Cardiac muscle cell (in vitro differentiated cells and primary cell): ENCODE data around the gene RAPGEF3. TPM values are rescaled to one million over a fixed set of nuclear protein-coding genes. Genes with fewer than 3 reads are reported as not detected.

Experiments
- DNase-seq, 2 donors: peaks; one replicate each; pipeline versions ENCODE4 v3.0.0 to v3.0.0-alpha.2; 2010 to 2017; ENCODE audit warnings: low read depth in 1 of 2, low spot score in 1 of 2
- H3K27ac ChIP-seq: fragments of 200-600 bp; sonication (generic); 2 replicates; pipeline ENCODE4 v1.5.1; 2016
- H3K27me3 ChIP-seq: fragments of 200-600 bp; sonication (generic); 2 replicates; pipeline ENCODE4 v1.6.0; 2016; ENCODE audit warnings: control low read depth
- H3K36me3 ChIP-seq: fragments of 200-600 bp; sonication (generic); 2 replicates; pipeline ENCODE4 v1.5.1; 2016; ENCODE audit warnings: control low read depth
- H3K4me1 ChIP-seq: fragments of 200-600 bp; sonication (generic); 2 replicates; pipeline ENCODE4 v1.8.1; 2017; ENCODE audit warnings: low read depth, mild to moderate bottlenecking, mixed run types
- H3K4me3 ChIP-seq: fragments of 200-600 bp; sonication (generic); 2 replicates; pipeline ENCODE4 v1.5.1; 2016; ENCODE audit warnings: mild to moderate bottlenecking
- H3K9me3 ChIP-seq: fragments of 200-600 bp; sonication (generic); 2 replicates; pipeline ENCODE4 v1.5.1; 2017; ENCODE audit warnings: low read depth, mild to moderate bottlenecking, control low read depth
- polyA plus RNA-seq: library from polyadenylated mRNA; unstranded; fragments of >200 nt; fragmentation: Nextera tagmentation; extraction: Ambion mirVana; gene quantifications from 2 replicates; pipeline ENCODE4 v1.2.1, GENCODE V29; 2016
- total RNA-seq: library from RNA; depleted of rRNA; stranded (reverse); fragments of >200 nt; gene quantifications from 2 replicates; pipeline ENCODE4 v1.2.3, GENCODE V29; 2016
- TF ChIP-seq, protein P1 (sequence below): IDR thresholded peaks from 2 replicates; pipeline ENCODE4 v1.5.1; 2012; ENCODE audit warnings: low read depth, mild to moderate bottlenecking, low read length

The RAPGEF3 gene
- total and polyA plus RNA-seq, 2 experiments from 2014 or later, result 3.3 to 8.8 TPM

DNA sequence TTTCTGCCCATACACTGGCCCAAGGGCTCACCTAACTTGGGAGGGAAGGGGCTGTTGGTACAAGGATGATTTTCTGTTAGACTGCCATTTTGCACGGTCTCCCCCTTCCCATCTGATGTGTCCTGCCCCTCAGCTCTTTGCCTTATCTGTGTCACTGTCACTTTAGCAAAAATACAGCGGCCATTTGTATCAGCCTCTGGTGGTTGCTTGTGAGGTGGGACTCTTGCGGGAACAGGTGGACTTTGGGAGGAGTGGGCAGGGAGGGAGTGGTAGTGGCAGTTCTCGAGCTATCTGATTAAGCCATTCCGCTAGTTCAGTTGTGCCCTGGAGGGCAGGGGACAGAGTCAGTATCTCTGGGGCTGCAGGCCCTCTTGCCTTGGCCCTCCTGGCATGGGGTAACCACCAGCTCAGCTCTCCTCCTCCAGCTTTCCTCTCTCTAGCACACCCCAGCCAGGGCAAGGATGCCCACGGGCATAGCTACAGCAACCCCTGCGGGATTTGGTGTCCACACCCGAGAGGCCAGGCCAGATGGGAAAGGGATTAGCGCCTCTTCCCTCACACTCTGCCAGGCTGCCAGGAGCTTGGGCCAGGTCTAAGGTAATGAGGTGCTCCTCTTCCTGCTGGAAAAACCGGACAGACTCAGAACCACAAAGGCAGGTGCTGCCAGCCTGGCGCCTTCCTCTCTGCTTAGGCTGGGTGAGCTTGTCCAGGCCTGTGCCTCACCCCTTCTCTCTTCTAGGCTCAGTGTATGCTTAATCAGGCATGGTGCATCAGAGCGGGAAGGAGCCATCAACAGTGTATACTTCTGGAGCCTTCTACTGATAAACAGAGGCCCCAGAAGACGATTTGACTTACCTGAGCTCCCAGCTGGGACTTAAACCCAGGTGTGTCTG, 23.0 kb upstream of the RAPGEF3 start:
- Histone ChIP-seq H3K27ac (peak overlapping the region; percentile 64), H3K9me3 (no peaks in the 10 kb centered on the region), H3K36me3 (peaks cover 23% of the 10 kb centered on the region), H3K4me1 (no peaks in the 10 kb centered on the region), H3K4me3 (no peak overlapping the region), H3K27me3 (no peaks in the 10 kb centered on the region)
- TF ChIP-seq, protein P1, sequence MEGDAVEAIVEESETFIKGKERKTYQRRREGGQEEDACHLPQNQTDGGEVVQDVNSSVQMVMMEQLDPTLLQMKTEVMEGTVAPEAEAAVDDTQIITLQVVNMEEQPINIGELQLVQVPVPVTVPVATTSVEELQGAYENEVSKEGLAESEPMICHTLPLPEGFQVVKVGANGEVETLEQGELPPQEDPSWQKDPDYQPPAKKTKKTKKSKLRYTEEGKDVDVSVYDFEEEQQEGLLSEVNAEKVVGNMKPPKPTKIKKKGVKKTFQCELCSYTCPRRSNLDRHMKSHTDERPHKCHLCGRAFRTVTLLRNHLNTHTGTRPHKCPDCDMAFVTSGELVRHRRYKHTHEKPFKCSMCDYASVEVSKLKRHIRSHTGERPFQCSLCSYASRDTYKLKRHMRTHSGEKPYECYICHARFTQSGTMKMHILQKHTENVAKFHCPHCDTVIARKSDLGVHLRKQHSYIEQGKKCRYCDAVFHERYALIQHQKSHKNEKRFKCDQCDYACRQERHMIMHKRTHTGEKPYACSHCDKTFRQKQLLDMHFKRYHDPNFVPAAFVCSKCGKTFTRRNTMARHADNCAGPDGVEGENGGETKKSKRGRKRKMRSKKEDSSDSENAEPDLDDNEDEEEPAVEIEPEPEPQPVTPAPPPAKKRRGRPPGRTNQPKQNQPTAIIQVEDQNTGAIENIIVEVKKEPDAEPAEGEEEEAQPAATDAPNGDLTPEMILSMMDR, result no peak
- DNase-seq, result no peak

DNA sequence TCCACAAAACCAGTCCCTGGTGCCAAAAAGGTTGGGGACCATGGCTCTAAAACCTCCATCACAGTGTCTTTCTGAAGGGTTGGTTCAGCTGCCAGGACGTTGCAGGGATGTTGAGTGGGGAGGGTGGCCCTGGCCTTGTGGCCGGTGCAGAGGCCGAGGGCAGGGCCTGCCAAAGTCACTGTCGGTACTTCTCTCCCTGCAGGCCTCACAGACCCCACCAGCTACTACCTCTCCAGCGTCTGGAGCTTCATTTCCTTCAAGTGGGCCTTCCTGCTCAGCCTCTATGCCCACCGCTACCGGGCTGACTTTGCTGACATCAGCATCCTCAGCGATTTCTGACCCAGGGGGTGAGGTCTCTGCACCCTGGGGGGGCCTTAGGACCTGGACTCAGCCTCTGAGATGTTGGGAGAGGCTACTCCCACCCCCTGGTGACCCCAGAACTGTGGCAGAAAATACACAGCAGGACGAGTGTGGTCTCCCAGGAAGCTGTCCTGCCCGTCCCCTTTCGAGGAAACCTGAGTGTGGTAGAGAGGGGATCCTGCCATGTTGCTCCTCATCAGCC, 21.3 kb upstream of the RAPGEF3 start:
- Histone ChIP-seq H3K4me3 (no peak overlapping the region), H3K36me3 (peaks cover 9% of the 10 kb centered on the region), H3K4me1 (no peaks in the 10 kb centered on the region), H3K27me3 (no peaks in the 10 kb centered on the region), H3K9me3 (no peaks in the 10 kb centered on the region), H3K27ac (no peak overlapping the region)
- TF ChIP-seq, protein P1, result no peak
- no peak for DNase-seq

- no peak overlapping the region for H3K27ac ChIP-seq
- no peaks in the 10 kb centered on the region for H3K27me3 ChIP-seq
- peaks cover 3% of the 10 kb centered on the region for H3K36me3 ChIP-seq
- no peaks in the 10 kb centered on the region for H3K9me3 ChIP-seq
- DNase-seq, result peak; percentile 85 to 90
- no peak overlapping the region for H3K4me3 ChIP-seq
- no peaks in the 10 kb centered on the region for H3K4me1 ChIP-seq
- TF ChIP-seq, protein P1, result peak; percentile 95
Observed at GRCh38 chr12:47779301-47779942, 20.7 kb upstream of the RAPGEF3 start.

DNA sequence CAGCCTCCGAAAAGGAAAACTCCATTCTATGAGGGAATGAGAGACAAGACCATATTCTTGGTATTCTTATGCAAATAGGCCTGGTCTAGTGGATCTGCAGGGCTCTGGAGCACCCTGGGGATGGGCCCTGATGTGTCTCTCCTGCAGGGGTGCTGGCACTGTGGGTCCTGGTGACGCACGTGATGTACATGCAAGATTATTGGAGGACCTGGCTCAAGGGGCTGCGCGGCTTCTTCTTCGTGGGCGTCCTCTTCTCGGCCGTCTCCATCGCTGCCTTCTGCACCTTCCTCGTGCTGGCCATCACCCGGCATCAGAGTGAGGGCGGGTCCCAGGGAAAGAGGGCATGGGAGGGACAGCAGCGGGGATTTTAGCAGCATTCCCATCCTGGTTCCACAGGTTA, 20.2 kb upstream of the RAPGEF3 start:
- Histone ChIP-seq H3K4me3 (no peak overlapping the region), H3K27me3 (no peaks in the 10 kb centered on the region), H3K36me3 (no peaks in the 10 kb centered on the region), H3K27ac (no peak overlapping the region), H3K4me1 (no peaks in the 10 kb centered on the region), H3K9me3 (no peaks in the 10 kb centered on the region)
- TF ChIP-seq, protein P1, result no peak
- no peak for DNase-seq

- no peak for DNase-seq
- no peaks in the 10 kb centered on the region for H3K4me1 ChIP-seq
- H3K27ac ChIP-seq, result no peak overlapping the region
- no peaks in the 10 kb centered on the region for H3K9me3 ChIP-seq
- H3K27me3 ChIP-seq, result no peaks in the 10 kb centered on the region
- TF ChIP-seq, protein P1, result no peak
- H3K36me3 ChIP-seq, result no peaks in the 10 kb centered on the region
- H3K4me3 ChIP-seq, result no peak overlapping the region
Observed at GRCh38 chr12:47777741-47778558, 19.3 kb upstream of the RAPGEF3 start.
